NCI-H2081 (cell line): ENCODE measurements around the gene RGMB.

Experiments used
- DNase-seq, 2 experiments: peaks; one replicate each; lab custom pipeline; 2025; lab: John Stamatoyannopoulos, UW

The RGMB gene

DNA sequence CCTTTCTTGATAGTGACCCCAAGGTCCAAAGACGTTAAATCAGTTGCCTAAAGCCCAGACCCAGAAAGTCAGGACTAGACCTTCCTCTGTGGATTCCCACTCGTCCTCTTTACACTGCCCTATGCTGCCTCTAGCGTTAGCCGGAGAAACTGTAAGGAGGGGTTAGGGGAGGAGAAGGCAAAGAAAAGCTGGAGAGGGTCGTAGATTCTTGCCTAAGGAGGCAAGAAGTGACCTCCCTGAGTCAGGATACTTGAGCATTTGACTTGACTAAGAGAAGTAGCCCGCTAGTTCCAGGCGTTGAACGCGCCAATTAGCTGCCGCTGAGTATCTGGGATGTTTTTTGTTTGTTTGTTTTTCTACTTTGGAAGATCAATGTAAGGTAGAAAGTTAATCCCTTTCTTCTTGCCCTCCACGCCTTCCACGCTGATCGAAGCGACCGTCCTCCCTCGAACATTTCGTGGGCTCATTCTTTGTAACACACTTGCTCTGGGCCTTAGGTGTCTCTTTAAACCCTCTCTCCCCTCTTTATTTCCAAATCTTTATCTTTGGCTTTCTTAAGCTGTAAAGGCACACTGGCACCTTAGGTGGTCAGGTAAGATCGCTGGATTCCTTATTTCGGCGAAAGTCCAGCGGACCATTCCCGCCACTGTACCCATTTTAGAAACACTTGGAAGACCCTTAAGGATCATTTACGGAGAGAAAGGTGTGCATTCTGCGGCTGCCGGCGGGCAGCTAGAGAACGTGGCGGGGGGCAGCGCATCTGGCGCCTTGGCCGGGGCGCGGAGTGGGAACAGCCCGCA is 5.1 kb upstream of the RGMB start:
- DNase-seq, result peak; percentile 50 to 63

DNA sequence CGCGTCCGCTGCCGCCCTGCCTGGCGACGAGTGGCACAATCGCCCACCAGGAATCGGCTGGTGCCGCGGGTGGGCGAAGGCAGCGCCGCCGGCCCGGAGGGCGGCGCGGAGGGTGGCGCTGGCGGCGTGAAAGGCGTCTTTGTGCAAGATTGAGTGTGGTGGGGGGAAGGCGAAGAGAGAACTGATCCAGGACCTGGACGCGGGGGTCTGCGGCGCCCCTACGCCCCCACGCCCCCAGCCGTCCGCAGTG is 4.6 kb upstream of the RGMB start:
- DNase-seq, result no peak

DNA sequence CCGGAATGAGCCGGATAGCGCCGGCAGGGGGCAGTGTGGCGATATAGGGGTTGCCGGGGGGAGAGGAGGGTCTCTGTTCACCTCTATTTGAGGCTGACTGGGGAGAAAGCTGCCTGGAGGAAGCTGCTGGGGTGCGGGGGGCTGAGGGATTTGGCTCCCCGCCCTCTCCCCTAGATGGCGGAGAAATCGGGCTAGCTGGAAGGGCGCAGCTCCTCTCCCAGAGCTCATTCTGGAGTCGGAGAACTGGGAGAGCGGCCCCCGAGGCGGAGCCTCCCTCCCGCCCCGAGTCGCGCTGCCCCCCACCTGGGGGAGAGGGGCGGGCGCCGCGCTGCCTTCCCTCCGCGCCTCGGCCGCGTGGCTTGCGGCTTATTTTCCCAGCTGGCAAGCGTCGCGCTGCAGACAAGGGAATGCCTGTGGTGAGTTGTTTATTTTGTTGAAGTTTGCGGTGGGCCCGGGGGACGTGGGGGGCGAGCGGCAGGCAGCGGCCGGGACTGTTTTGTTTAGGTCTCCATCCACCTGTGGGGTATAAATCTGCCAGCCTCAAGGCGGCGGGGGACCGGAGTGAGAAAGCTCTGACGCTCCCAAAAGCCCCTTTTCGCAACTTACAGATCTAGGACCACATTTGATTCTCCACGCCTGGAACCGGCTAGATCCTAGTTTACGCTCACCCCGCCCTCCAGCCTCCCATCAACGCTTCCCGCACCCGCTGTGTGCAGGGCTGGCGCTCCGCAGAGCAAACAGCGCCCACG is 4.1 kb upstream of the RGMB start:
- peak; percentile 65 to 68 for DNase-seq

DNA sequence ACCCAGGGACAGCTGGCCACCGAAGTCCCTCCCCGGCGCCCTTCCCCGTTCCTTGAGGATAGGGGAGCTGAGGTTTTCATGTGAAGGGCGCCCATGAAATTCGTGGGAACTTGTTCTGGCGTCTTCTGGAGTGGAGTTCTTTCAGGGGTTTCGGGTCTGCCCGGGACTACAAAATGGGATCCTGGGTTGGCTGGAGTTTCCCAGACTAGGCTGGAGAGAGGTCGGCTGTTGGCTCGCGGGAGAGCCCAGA is 3.6 kb upstream of the RGMB start:
- no peak for DNase-seq

DNA sequence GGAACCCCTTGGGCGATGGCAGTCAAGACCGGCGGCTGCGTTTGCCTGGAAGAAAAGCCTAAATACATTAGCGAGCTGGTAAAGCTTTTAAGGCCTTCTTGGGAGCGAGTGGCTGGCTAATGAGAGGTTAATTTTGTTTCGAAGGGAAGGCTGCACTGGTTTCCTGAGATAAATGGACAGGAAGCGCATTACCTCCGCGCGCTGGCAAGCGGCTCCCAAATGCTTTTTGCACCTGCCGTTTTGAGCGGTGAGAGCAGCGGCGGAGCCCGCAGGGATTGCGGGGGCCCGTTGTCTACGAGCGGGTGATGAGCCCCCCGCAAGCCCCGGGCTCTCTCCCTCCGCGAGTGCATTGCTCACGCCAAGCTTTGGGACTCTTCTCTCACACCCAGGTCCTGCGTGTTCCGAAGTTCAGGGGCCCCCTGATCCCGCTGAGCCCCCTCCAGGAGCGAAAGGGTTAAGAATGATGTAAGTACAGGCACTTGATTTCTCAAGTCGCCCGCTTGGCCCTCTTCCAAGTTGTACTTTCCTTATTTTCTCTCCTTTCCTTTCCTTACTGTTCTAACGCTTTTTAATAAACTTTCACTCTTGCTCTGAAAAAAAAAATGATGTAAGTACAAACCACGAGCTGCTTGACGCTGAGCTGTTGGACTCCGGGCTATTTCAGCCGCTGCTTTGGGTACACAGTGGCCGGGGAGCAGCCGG is 3.1 kb upstream of the RGMB start:
- peak; percentile 53 to 75 for DNase-seq

DNA sequence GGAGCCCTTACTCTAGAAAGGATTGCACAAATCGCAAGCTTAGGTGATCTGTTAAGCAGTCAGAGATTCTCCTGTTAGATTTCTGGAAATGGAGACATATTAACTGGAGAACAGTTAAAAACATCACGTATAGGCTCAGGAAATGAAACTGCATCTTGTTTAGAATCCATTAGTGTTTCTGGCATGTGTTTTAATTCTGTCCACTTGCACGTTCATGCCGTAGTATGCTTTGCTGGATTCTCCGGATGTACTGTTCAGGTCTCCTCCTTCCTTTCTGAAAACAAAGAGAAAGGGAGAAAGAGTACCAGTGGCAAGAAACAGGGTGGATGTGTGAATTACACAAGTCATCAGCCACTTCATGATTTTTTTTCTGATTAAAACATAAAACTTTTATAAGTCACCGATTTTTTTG is 2.5 kb upstream of the RGMB start:
- DNase-seq, result peak in 1 of 2 experiments; percentile 44

DNA sequence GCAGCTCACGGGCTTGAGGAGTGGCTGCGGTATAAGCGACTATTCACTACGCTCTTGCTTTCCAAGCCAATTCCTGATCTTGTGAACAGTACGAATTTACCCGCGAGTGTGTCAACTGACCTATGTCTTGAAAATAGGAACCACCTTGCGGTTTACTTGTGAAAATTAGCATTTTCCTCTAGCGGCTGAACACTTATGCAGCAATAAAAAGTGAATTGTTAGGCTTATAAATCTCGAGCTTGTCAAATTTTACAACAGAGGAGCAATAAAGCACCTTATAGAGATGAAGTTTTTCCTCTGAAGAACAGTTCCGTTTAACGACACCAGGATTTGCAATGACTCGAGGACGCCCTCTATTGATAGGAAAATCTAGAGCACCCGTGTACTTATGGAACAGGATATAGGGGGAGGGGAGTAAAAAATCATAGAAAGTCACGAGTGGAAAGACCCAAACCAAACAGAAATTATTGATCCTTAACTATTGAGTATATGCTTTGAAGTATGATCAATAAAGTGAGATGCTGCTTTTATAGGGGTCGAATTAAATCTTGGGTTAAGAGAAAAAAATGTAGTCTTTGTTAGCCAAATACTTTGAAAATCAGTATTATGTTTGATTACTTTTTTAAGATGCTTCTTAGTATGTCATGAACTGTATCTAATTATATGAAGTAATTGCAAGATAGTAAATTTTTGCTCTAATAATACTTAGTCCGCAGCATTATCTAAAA is 1.9 kb upstream of the RGMB start:
- peak; percentile 79 to 87 for DNase-seq

DNA sequence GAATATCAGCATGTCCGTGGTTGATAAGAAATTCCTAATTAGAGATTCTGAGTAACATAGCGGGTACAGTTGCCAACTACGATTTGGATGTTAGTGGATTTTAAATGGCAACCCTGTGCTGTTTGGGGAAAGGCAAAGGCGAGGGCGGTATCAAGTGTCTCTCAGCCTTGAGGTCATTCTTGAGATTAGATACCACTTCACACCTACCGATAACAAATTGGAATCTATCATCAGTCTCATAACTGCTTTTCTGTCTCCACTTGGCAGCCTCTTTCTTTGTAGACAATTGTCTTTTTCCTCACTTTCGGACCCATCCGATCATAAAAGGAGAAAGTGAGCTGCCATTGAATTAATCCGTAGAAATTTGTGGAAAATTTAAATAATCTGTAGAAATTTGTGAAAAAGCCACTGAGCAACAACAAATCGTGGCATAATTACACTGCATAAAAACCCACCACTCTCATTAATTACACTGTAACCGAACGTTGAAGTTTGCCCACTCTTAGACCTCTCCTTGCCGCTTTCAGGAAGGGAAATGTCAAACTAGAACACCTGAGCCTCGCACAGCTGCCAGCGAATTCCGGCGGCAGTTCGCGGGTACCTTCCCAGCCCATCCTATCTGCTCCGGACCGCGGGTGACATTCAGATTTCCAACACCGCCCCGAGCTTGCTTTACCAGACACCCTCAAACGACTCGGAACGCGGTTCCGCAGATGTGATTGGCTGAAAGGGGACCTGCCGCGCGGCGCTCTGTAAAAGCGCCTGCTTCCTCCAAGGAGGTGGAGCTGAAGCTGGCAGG is 849 bp upstream of the RGMB start:
- DNase-seq, result peak; percentile 83 to 91

DNA sequence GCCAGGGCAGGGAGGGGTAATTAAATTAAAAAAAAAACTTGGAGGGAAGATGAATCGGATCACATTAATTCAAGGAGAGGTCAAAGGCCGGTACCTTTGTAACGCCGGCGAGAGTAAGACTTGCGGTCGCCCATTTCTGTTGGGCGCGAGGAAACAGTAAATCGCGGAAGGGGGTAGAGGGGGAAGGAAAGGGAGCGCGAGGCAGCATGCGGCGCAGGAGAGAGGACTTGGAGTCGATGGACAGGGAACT is 324 bp upstream of the RGMB start:
- DNase-seq, result no peak

DNA sequence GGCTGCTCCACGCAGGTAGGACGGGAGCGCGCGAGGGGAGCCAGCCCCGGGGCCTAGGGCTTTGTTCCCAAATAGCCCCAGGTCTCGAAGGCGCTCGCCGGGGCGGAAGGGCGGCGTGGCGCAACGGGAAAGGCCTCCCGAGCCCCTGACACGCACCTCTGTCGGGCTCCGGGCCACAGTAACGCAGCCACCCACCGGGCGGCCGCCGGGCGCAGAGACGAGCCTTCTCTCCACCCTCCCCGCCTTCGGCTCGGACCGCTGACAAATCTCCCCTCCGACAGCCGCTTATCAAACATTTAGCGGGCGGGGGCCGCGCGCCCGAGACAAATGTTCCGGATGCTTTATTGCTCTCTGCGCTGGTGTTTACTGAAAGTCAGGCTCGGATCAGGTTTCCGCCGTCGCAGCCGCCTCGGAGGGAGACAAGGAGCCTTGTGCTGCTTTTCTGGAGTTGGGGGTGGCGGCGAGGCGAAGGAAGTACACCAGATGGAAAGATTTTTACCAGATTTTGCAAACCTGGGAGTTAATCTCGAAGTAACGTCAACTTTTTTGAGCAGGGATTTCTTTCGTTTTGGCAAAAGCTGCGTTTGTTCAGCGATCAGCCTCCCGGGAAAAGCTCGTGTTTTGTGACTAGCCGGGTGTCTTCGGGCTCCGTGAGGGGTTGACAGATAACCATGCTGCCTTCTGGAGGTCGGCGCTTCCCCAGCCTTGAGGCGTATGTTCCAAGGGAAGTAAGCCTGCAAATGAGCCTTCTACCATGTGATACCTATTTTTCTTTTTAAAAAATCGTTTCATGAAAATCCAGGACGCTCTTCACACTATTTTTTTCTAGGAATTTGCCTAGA is 950 bp downstream of the RGMB start:
- peak; percentile 48 to 78 for DNase-seq

DNA sequence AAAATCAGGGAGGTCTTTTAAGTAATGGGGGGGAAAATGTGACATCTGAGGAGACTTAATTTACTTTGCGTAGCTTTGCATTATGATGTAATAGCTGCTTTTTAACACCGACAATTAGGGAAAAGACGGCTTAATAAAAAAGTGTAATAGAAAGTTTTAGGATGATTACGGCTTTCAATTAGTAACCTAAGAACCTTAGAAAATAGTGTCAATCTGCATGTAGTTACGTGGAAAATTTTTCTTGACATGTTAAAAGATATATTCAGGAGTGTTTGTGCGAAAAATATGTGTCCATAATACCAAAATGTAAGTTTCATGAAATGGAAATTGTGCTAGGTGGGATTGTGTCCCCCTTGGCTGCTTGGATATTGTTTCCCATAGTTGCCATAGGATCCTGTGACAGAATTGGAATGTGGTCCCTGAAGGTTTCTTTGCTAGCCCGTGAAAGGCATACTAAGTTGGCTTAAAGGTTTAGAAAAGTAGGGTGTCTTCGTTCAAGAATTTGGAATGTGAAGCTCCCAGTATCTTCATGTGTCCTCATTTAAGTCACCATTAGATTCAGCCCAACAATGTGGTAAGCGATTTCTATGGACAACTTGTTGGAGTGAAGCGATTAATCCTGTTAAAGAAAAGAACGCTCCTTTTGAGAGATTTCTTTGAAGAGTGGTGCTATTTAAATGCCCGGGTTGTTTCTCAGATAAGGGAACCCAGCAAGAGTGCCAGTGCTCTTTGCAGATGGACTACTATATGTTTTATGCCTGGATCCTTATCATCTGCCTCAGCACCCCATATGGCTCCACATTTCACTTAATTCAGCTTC is 2.0 kb downstream of the RGMB start:
- no peak for DNase-seq

DNA sequence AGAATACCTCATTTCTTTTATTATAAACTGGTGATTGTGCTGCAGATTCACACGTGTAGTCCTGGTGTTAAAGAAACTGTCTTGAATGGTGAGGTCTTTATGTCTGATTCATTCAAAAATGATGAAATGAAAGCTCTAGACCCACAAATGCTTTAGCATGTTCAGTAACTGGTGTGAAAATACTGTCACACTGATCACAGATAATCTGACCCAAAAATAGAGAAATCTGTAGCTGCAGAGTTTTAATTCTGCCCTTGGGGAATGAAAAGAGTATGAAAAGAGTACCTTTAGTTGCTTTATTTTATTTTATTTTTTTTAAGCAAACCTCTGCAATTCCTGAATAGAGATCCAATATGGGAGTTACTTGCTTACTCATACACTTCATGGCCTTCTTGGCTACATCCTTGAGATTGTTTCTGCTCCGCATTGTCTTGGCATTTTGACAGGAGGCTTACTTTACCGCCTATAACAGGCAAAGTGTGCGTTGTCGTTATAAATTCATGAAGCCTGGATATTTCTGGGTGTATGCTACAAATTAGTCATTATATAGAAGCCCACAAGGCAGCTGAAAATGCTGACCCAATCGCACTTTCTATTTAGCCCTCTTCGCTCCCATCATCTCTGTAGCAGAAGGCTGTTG is 2.7 kb downstream of the RGMB start:
- no peak for DNase-seq

DNA sequence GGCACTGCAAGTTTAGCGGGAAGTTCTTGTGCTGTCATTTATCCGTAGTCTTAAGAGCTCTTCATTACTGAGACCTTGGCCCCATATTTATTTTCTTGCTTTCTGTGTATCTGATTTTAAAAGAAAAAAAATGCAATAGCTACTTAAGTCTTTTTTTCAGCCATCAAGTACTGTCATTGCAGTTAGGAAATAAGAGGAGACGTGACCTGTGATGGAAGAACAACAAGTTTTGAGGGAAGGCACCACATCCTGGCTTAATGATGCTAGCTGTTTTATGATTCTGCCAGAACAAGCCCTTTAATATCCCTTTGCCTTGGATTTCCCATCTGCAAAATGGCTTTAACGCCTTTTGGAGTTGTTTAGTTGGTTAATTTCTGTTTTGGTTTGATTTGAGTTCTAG is 3.8 kb downstream of the RGMB start:
- no peak for DNase-seq

DNA sequence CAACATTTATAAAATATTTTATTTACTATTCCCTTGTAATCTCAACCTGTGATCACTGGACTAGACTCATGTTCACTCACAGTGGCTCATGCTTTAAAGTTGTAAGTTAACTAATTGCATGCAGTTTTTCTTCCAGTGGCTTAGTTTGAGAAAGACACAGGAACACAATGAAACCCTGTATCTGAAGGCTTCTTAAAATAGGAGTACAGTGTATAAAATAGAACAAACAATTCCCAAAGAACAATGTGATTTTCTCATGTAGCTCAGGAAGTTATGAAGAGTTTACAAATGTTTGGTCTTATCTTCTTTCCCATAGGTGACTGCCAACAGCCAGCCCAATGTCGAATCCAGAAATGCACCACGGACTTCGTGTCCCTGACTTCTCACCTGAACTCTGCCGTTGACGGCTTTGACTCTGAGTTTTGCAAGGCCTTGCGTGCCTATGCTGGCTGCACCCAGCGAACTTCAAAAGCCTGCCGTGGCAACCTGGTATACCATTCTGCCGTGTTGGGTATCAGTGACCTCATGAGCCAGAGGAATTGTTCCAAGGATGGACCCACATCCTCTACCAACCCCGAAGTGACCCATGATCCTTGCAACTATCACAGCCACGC is 5.9 kb downstream of the RGMB start:
- no peak for DNase-seq

DNA sequence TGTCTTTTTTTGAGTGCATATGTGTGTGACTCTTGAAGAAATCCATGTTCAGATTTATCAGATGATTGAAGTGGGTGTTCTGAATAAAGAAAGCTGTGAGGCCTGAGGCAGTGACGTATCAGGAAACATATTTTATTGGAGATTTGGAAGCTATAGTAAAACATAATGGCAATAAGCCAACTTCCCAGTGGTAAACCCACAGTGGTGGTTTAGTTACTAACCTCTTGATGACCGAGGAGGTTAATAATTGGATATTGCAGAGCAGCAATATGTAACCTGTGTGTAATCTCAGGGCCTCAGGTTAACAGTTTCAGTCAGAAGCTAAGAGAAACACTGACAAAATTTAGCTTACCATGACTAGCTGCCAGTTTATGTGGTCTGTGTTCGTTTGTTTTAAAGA is 6.9 kb downstream of the RGMB start:
- no peak for DNase-seq

DNA sequence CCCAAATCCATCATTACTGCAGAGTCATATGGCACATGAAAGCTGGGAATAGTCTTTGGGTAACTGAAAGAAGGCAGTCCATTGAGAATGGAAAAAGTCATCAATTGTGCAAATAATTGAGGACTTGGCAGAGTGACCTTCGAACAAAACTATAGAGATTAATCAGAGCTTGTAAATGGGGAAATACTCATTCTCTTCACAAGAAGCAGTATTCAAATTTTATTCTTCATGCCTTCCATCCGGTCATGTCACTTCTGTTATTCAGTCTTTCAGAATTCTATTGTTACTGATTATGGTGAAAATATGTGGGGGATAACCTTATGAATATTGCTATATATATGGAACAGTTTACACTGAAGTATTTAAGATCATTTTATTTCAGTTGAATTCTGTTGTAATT is 8.1 kb downstream of the RGMB start:
- DNase-seq, result no peak

DNA sequence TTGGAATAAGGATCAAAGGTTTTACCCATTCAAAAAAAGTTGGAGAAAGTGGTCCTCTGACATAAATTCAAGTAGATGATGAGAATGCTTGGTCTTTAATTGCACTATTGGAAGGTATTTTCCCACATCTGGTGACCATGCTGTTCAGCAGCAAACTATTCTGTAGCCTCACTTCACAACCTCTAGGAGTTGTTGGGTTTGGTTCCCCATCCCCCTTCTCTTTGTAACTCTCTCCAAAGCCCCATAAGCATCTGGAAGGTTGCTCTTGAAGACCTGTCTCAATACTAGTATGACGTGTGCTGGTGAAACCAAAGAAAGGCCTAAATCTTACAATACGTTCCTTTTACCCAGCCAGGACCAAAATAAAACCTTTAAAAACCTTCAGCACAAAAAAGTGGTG is 8.5 kb downstream of the RGMB start:
- no peak for DNase-seq

DNA sequence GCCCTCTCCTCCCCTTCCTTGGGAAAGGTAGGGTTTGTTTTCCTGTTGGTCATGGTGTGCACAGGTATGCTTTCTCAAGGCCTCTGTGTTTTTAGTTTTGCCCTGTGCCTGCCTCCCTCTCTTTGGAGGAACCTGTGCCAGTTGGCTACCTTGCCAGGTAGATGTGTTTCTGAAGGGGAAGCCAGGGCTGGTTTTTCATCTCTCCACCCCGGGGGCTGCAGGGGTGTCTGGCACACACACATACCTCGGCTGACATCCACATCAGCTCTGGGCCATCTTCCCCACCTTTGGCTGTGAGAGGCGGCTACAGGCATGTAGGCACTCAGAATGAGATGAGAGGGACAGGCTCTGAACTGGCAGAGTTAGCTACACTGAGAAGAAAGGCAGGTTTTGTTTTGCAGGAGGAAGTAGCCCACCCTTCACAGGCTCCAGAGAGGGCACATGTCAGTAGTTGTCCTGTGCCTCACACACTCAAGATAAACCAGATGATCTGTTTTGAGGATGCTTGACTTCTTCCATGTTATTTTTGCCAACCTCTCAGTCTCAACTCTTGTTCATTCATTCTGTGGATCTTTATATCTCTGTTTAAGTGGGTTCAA is 9.7 kb downstream of the RGMB start:
- DNase-seq, result no peak

DNA sequence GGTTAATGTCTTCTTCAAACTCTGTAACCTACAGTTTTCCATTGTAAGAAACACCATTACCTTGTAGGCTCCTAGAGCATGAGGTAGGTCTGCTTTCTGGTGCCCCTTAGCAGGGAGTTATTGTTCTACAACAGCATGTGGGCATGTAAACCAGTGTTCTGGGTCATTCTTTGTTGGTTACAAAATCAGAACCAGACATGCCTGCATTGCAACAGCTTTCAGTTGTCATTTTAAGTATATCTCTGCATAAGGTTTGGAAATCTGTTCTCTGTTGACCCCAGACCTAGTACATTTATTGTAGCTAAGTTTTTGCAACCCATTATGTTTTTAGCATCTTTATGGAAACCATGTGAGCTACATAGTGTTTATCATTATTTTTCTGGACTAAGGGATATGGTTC is 10.9 kb downstream of the RGMB start:
- no peak for DNase-seq
